MM.1S (cell line): Measurements from ENCODE around the gene NIPSNAP3A.

ENCODE experiments used
- DNase-seq: peaks from one replicate; pipeline ENCODE4 v3.0.0-alpha.2; 2015
- H2AFZ ChIP-seq: fragments of 300-600 bp; sonication (generic); 2 replicates; pipeline ENCODE4 v1.6.0; 2016; ENCODE audit warnings: antibody characterized with exemption, low read length
- H3F3A ChIP-seq: fragments of 300-600 bp; sonication (generic); 2 replicates; pipeline ENCODE4 v1.6.1; 2016; ENCODE audit warnings: mild to moderate bottlenecking, antibody characterized with exemption, low read length, moderate library complexity, mixed read lengths; ENCODE audit not compliant: insufficient read depth
- H3K27ac ChIP-seq: fragments of 300-600 bp; sonication (generic); 2 replicates; pipeline ENCODE4 v1.5.1; 2016; ENCODE audit warnings: mild to moderate bottlenecking, low read length
- H3K27me3 ChIP-seq: fragments of 300-600 bp; sonication (generic); replicated peaks from 2 replicates; pipeline ENCODE4 v1.6.0; 2016; ENCODE audit warnings: low read length; ENCODE audit not compliant: insufficient read depth
- H3K36me3 ChIP-seq: fragments of 300-600 bp; sonication (generic); replicated peaks from 2 replicates; pipeline ENCODE4 v1.6.1; 2016; ENCODE audit warnings: mild to moderate bottlenecking, low read length, mixed read lengths; ENCODE audit not compliant: insufficient read depth
- H3K4me1 ChIP-seq: fragments of 300-600 bp; sonication (generic); 2 replicates; pipeline ENCODE4 v1.6.1; 2016; ENCODE audit warnings: low read length, mixed read lengths
- H3K4me2 ChIP-seq: fragments of 300-600 bp; sonication (generic); 2 replicates; pipeline ENCODE4 v1.6.0; 2016; ENCODE audit warnings: low read depth, low read length
- H3K4me3 ChIP-seq: fragments of 300-600 bp; sonication (generic); 2 replicates; pipeline ENCODE4 v1.5.1; 2016; ENCODE audit warnings: low read length, mixed read lengths
- H3K79me2 ChIP-seq: fragments of 300-600 bp; sonication (generic); 2 replicates; pipeline ENCODE4 v1.6.1; 2016; ENCODE audit warnings: mixed run types, low read length, mixed read lengths
- H3K9ac ChIP-seq: fragments of 300-600 bp; sonication (generic); 2 replicates; pipeline ENCODE4 v1.6.1; 2016; ENCODE audit warnings: low read length, mixed read lengths
- H3K9me2 ChIP-seq: fragments of 300-600 bp; sonication (generic); replicated peaks from 2 replicates; pipeline ENCODE4 v1.6.1; 2016; ENCODE audit warnings: mild to moderate bottlenecking, low read length, mixed read lengths; ENCODE audit not compliant: insufficient read depth
- H3K9me3 ChIP-seq: fragments of 300-600 bp; sonication (generic); replicated peaks from 2 replicates; pipeline ENCODE4 v1.6.1; 2016; ENCODE audit warnings: mild to moderate bottlenecking, low read length, mixed read lengths; ENCODE audit not compliant: insufficient read depth
- H4K20me1 ChIP-seq: fragments of 300-600 bp; sonication (generic); 2 replicates; pipeline ENCODE4 v1.6.1; 2016; ENCODE audit warnings: mild to moderate bottlenecking, low read length, moderate library complexity, mixed read lengths; ENCODE audit not compliant: insufficient read depth
- CTCF ChIP-seq: fragments of 300-600 bp; sonication (generic); IDR thresholded peaks from 2 replicates; pipeline ENCODE4 v1.5.1; 2016; ENCODE audit warnings: antibody characterized with exemption, low read length, mixed read lengths
- EZH2 ChIP-seq: fragments of 300-600 bp; sonication (generic); optimal IDR thresholded peaks from 2 replicates; pipeline ENCODE3; 2017; ENCODE audit warnings: low read depth, mild to moderate bottlenecking, antibody characterized with exemption, low read length, mixed read lengths
- EZH2phosphoT487 ChIP-seq: fragments of 300-600 bp; sonication (generic); IDR thresholded peaks from 2 replicates; pipeline ENCODE4 v1.6.1; 2018; ENCODE audit warnings: antibody characterized with exemption, low read length

NIPSNAP3A gene

GRCh38 chr9:104786293-104786692, 38.8 kb downstream of the NIPSNAP3A start:
- no peaks in the 10 kb centered on the region for H3K79me2 ChIP-seq
- H3K36me3 ChIP-seq, result no peaks in the 10 kb centered on the region
- no peak overlapping the region for H3K27ac ChIP-seq
- H3K9me2 ChIP-seq, result no peaks in the 10 kb centered on the region
- H3K4me3 ChIP-seq, result no peak overlapping the region
- TF ChIP-seq EZH2phosphoT487 (no peak), EZH2 (no peak), CTCF (no peak)
- no peaks in the 10 kb centered on the region; the same call in none of the 2 replicates for H3F3A ChIP-seq
- H3K9ac ChIP-seq, result no peak overlapping the region
- DNase-seq, result no peak
- H3K27me3 ChIP-seq, result no peaks in the 10 kb centered on the region
- peaks cover 11% of the 10 kb centered on the region; the same call in 1 of the 2 replicates for H3K4me1 ChIP-seq
- no peak overlapping the region for H2AFZ ChIP-seq
- H3K4me2 ChIP-seq, result no peak overlapping the region
- H4K20me1 ChIP-seq, result no peaks in the 10 kb centered on the region
- H3K9me3 ChIP-seq, result no peaks in the 10 kb centered on the region

- H2AFZ ChIP-seq, result no peak overlapping the region
- H3K79me2 ChIP-seq, result no peaks in the 10 kb centered on the region
- no peak overlapping the region for H3K27ac ChIP-seq
- H3K4me3 ChIP-seq, result no peak overlapping the region
- DNase-seq, result no peak
- H3K27me3 ChIP-seq, result no peaks in the 10 kb centered on the region
- no peak overlapping the region for H3K9ac ChIP-seq
- H4K20me1 ChIP-seq, result no peaks in the 10 kb centered on the region
- H3K9me3 ChIP-seq, result no peaks in the 10 kb centered on the region
- H3F3A ChIP-seq, result no peaks in the 10 kb centered on the region; the same call in none of the 2 replicates
- H3K36me3 ChIP-seq, result no peaks in the 10 kb centered on the region
- H3K9me2 ChIP-seq, result no peaks in the 10 kb centered on the region
- H3K4me1 ChIP-seq, result peaks cover 11% of the 10 kb centered on the region; the same call in 1 of the 2 replicates
- no peak overlapping the region for H3K4me2 ChIP-seq
- no peak for TF ChIP-seq CTCF
- TF ChIP-seq EZH2phosphoT487, result no peak
- no peak for TF ChIP-seq EZH2
These were observed 40.0 kb downstream of the NIPSNAP3A start for GRCh38 chr9:104787306-104788015.

- H3K9ac ChIP-seq, result no peak overlapping the region
- H3F3A ChIP-seq, result no peaks in the 10 kb centered on the region; the same call in none of the 2 replicates
- TF ChIP-seq CTCF, result no peak
- TF ChIP-seq EZH2phosphoT487, result no peak
- no peak for TF ChIP-seq EZH2
- no peaks in the 10 kb centered on the region for H3K79me2 ChIP-seq
- no peak overlapping the region for H2AFZ ChIP-seq
- DNase-seq, result no peak
- no peaks in the 10 kb centered on the region for H3K27me3 ChIP-seq
- H3K4me1 ChIP-seq, result peaks cover 11% of the 10 kb centered on the region; the same call in 1 of the 2 replicates
- H3K36me3 ChIP-seq, result no peaks in the 10 kb centered on the region
- H3K9me3 ChIP-seq, result no peaks in the 10 kb centered on the region
- no peak overlapping the region for H3K4me3 ChIP-seq
- H4K20me1 ChIP-seq, result no peaks in the 10 kb centered on the region
- no peak overlapping the region for H3K4me2 ChIP-seq
- no peaks in the 10 kb centered on the region for H3K9me2 ChIP-seq
- no peak overlapping the region for H3K27ac ChIP-seq
These were observed 40.8 kb downstream of the NIPSNAP3A start for GRCh38 chr9:104788251-104788650.
